ENCODE measurements around the gene NACA2.
A peak's percentile ranks its signal among the peaks of the same experiment; 100 is the strongest.
"Not testable (repeated sequence)": the region's sequence is repeated elsewhere in the genome, so short reads cannot be mapped to it uniquely, and the experiment has no call there.

Gene NACA2

GRCh38 chr17:61591018-61591417 lies at the start of gene NACA2:
Gene NACA2 (minus strand): TSS chr17:61591219. CDS start chr17:61591180, 39 bp downstream.
- DNase-seq = no peak

GRCh38 chr17:61639818-61640217 lies 48.8 kb upstream of the NACA2 start:
- DNase-seq = no peak

GRCh38 chr17:61638087-61638486 lies 47.1 kb upstream of the NACA2 start:
- no peak for DNase-seq

GRCh38 chr17:61635913-61636432 lies 45.0 kb upstream of the NACA2 start:
- DNase-seq = peak; percentile 48 to 64

- no peak for DNase-seq
These were observed 44.0 kb upstream of the NACA2 start for GRCh38 chr17:61634942-61635538.

GRCh38 chr17:61634011-61634539 lies 43.1 kb upstream of the NACA2 start:
- DNase-seq = no peak

- DNase-seq = no peak
These were observed 41.8 kb upstream of the NACA2 start for GRCh38 chr17:61632826-61633225.

GRCh38 chr17:61631800-61632199 lies 40.8 kb upstream of the NACA2 start:
- DNase-seq = no peak

GRCh38 chr17:61628158-61628557 lies 37.1 kb upstream of the NACA2 start:
- DNase-seq = not testable (repeated sequence)

- DNase-seq = no peak
These were observed 36.6 kb upstream of the NACA2 start for GRCh38 chr17:61627658-61628057.

- DNase-seq = no peak
These were observed 36.1 kb upstream of the NACA2 start for GRCh38 chr17:61627125-61627524.

- DNase-seq = no peak
These were observed 34.5 kb upstream of the NACA2 start for GRCh38 chr17:61625564-61625963.

- no peak for DNase-seq
These were observed 33.9 kb upstream of the NACA2 start for GRCh38 chr17:61624951-61625350.

- no peak for DNase-seq
These were observed 30.3 kb upstream of the NACA2 start for GRCh38 chr17:61621317-61621716.

- no peak for DNase-seq
These were observed 28.9 kb upstream of the NACA2 start for GRCh38 chr17:61619953-61620352.

GRCh38 chr17:61619493-61619892 lies 28.5 kb upstream of the NACA2 start:
- DNase-seq = no peak

GRCh38 chr17:61618950-61619349 lies 27.9 kb upstream of the NACA2 start:
- DNase-seq = no peak

GRCh38 chr17:61617330-61617729 lies 26.3 kb upstream of the NACA2 start:
- no peak for DNase-seq

- DNase-seq = no peak
These were observed 25.8 kb upstream of the NACA2 start for GRCh38 chr17:61616783-61617182.

GRCh38 chr17:61614219-61614618 lies 23.2 kb upstream of the NACA2 start:
- DNase-seq = no peak

- no peak for DNase-seq
These were observed 20.3 kb upstream of the NACA2 start for GRCh38 chr17:61611323-61611722.

- no peak for DNase-seq
These were observed 14.7 kb upstream of the NACA2 start for GRCh38 chr17:61605692-61606091.

- DNase-seq = no peak
These were observed 10.3 kb upstream of the NACA2 start for GRCh38 chr17:61601297-61601696.

GRCh38 chr17:61600621-61601020 lies 9.6 kb upstream of the NACA2 start:
- DNase-seq = no peak

GRCh38 chr17:61599608-61600007 lies 8.6 kb upstream of the NACA2 start:
- DNase-seq = no peak

Data from NCI-H526 (cell line).